K562 (cell line): ENCODE results near the gene GNAQ.

Source experiments
- CC2D1A ChIP-seq: fragments of 450-650 bp; IDR thresholded peaks from 2 replicates; pipeline ENCODE4 v1.6.1; 2017; ENCODE audit warnings: mild to moderate bottlenecking
- FOXK2 ChIP-seq, 2 experiments: fragments of 450-650 bp; IDR thresholded peaks in 1 of 2; conservative IDR thresholded peaks in 1 of 2; 2 replicates each; pipeline ENCODE4 v1.6.1; 2016; ENCODE audit warnings: low read depth in 2 of 2, mild to moderate bottlenecking in 1 of 2
- FOXM1 ChIP-seq, 2 experiments: fragments of 450-650 bp in 1 of 2; sonication (generic) in 1 of 2; formaldehyde crosslinking in 1 of 2; IDR thresholded peaks; 2 replicates each; pipeline versions ENCODE4 v1.6.1 to v1.9.0; 2017 to 2022; ENCODE audit warnings: low read depth in 2 of 2, mild to moderate bottlenecking in 2 of 2, missing genetic modification reagents in 1 of 2, moderate library complexity in 1 of 2
- MECOM ChIP-seq: fragments of 250-450 bp; sonication (Bioruptor Pico); IDR thresholded peaks from 2 replicates; pipeline ENCODE4 v1.8.0; 2022; ENCODE audit warnings: inconsistent platforms
- NONO ChIP-seq, 2 experiments: fragments of 200-400 bp in 1 of 2; fragments of 450-650 bp in 1 of 2; formaldehyde crosslinking in 1 of 2; IDR thresholded peaks; 2 replicates each; pipeline ENCODE4 v1.6.1; 2017; ENCODE audit warnings: low read depth in 2 of 2, mild to moderate bottlenecking in 2 of 2, moderate library complexity in 2 of 2, low read length in 1 of 2
- POLR2A ChIP-seq: fragments of 450-650 bp; conservative IDR thresholded peaks from 2 replicates; pipeline ENCODE4 v1.6.1; 2016
- POLR2G ChIP-seq: fragments of 200-400 bp; formaldehyde crosslinking; IDR thresholded peaks from 2 replicates; pipeline ENCODE4 v1.6.1; 2017; ENCODE audit warnings: low read depth, mild to moderate bottlenecking, antibody characterized with exemption, low read length, moderate library complexity
- PTRF ChIP-seq: fragments of 450-650 bp; IDR thresholded peaks from 2 replicates; pipeline ENCODE4 v1.6.1; 2016; ENCODE audit warnings: mild to moderate bottlenecking, missing genetic modification characterization, missing compliant biosample characterization
- SETDB1 ChIP-seq: IDR thresholded peaks from one replicate; pipeline ENCODE4 v1.6.1; 2012; ENCODE audit warnings: low read length, control low read depth, inconsistent platforms
- TRIM24 ChIP-seq, 2 experiments: fragments of 450-650 bp; IDR thresholded peaks; 2 replicates each; pipeline ENCODE4 v1.6.1; 2016
- ZEB2 ChIP-seq: fragments of 450-650 bp; IDR thresholded peaks from 2 replicates; pipeline ENCODE4 v1.6.1; 2016

DNA sequence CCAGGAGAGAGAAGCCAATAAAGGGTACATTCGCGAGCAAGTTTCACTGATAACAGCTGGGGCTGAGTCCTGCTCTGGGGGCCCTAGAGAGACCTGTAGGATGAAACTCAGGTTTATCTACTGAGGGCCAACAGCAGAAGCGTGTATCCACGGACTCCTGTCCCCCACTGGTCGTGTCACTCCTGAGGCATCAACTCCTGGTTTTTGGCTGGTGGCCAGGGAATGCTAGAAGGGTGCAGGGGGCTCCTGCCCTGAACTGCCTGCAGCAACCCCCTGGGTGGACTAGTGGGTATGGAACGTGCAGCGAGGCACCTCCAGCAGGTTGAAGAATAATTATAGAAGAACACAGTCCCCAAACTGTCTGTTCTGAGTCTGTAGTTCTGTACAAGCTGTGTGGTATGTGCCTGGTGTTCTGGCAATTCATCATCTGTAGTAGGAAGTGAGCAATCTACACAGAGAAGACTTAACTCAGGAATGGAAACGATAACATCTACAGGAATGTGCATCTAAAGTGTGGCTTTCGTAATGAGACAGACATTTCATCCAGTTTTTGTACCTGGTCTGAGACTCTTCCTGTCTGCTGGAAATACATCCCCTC lies 319.0 kb downstream of the GNAQ start:
- TF ChIP-seq SETDB1 (no peak), ZEB2 (no peak), POLR2G (no peak), FOXK2 (conservative IDR thresholded peaks at IDR 0.05 in 1 of 2, IDR thresholded peaks at IDR 0.05 in 1 of 2; ENCODE audit: low read depth in 2 of 2) (no peak), FOXM1 (IDR thresholded peaks at IDR 0.05; ENCODE audit: low read depth) (no peak), FOXM1 (CRISPR knock-in tag; IDR thresholded peaks at IDR 0.05; ENCODE audit: low read depth) (no peak), POLR2A (no peak), NONO (IDR thresholded peaks at IDR 0.05; ENCODE audit: low read depth in 2 of 2, low read length in 1 of 2) (no peak), TRIM24 (IDR thresholded peaks at IDR 0.05) (no peak), MECOM (CRISPR knock-in tag) (no peak), CC2D1A (no peak), PTRF (tag) (no peak)
